ENCODE results near the gene SIM2. TPM values are rescaled to one million over a fixed set of nuclear protein-coding genes. Genes with fewer than 3 reads are reported as not detected.

Gene SIM2
- total and polyA plus RNA-seq, 2 experiments from 2014 or later = 0.31 TPM; not detected in 1

- Histone ChIP-seq H3K27me3 (peaks cover 100% of the 10 kb centered on the region), H3K27ac (no peak overlapping the region), H3K36me3 (no peaks in the 10 kb centered on the region), H3K4me3 (peak overlapping the region; percentile 37), H3K9me3 (ENCODE audit: low read depth) (no peaks in the 10 kb centered on the region), H3K4me1 (ENCODE audit: low read depth) (peaks cover 16% of the 10 kb centered on the region)
- no peak for TF ChIP-seq CTCF (IDR thresholded peaks at IDR 0.05; ENCODE audit: low read depth, low read length)
- DNase-seq (ENCODE audit: low read depth in 1 of 2, low spot score in 1 of 2) = no peak
These were observed 805 bp downstream of the SIM2 start for GRCh38 chr21:36699546-36700294.

GRCh38 chr21:36700295-36700970, 1.5 kb downstream of the SIM2 start:
- no peaks in the 10 kb centered on the region for H3K36me3 ChIP-seq
- no peak overlapping the region for H3K27ac ChIP-seq
- no peak for TF ChIP-seq CTCF (IDR thresholded peaks at IDR 0.05; ENCODE audit: low read depth, low read length)
- H3K27me3 ChIP-seq = peaks cover 100% of the 10 kb centered on the region
- H3K4me3 ChIP-seq = peak overlapping the region; percentile 9
- DNase-seq (ENCODE audit: low read depth in 1 of 2, low spot score in 1 of 2) = no peak
- peaks cover 16% of the 10 kb centered on the region for H3K4me1 ChIP-seq (ENCODE audit: low read depth)
- H3K9me3 ChIP-seq (ENCODE audit: low read depth) = no peaks in the 10 kb centered on the region

- peak overlapping the region; percentile 9 for H3K4me3 ChIP-seq
- TF ChIP-seq CTCF (IDR thresholded peaks at IDR 0.05; ENCODE audit: low read depth, low read length) = no peak
These were observed 2.2 kb downstream of the SIM2 start for GRCh38 chr21:36700971-36701755.

GRCh38 chr21:36701756-36702621, 3.1 kb downstream of the SIM2 start:
- TF ChIP-seq CTCF (IDR thresholded peaks at IDR 0.05; ENCODE audit: low read depth, low read length) = no peak
- DNase-seq (ENCODE audit: low read depth in 1 of 2, low spot score in 1 of 2) = no peak
- peaks cover 16% of the 10 kb centered on the region for H3K4me1 ChIP-seq (ENCODE audit: low read depth)
- peaks cover 100% of the 10 kb centered on the region for H3K27me3 ChIP-seq
- no peak overlapping the region for H3K27ac ChIP-seq
- no peak overlapping the region for H3K4me3 ChIP-seq
- no peaks in the 10 kb centered on the region for H3K36me3 ChIP-seq
- H3K9me3 ChIP-seq (ENCODE audit: low read depth) = no peaks in the 10 kb centered on the region

More at GRCh38 chr21:36700971-36701755, 2.2 kb downstream of the SIM2 start:
- Histone ChIP-seq H3K4me1 (ENCODE audit: low read depth) (peaks cover 16% of the 10 kb centered on the region), H3K36me3 (no peaks in the 10 kb centered on the region), H3K27me3 (peaks cover 100% of the 10 kb centered on the region), H3K9me3 (ENCODE audit: low read depth) (no peaks in the 10 kb centered on the region), H3K27ac (no peak overlapping the region)
- peak in 1 of 2 donors; percentile 41 for DNase-seq (ENCODE audit: low read depth in 1 of 2, low spot score in 1 of 2)

GRCh38 chr21:36702622-36702968, 3.7 kb downstream of the SIM2 start:
- H3K36me3 ChIP-seq = no peaks in the 10 kb centered on the region
- peaks cover 16% of the 10 kb centered on the region for H3K4me1 ChIP-seq (ENCODE audit: low read depth)
- H3K4me3 ChIP-seq = no peak overlapping the region
- H3K9me3 ChIP-seq (ENCODE audit: low read depth) = no peaks in the 10 kb centered on the region
- no peak for TF ChIP-seq CTCF (IDR thresholded peaks at IDR 0.05; ENCODE audit: low read depth, low read length)
- H3K27ac ChIP-seq = no peak overlapping the region
- H3K27me3 ChIP-seq = peaks cover 100% of the 10 kb centered on the region
- no peak for DNase-seq (ENCODE audit: low read depth in 1 of 2, low spot score in 1 of 2)

Measured in cardiac muscle cell (in vitro differentiated cells and primary cell).